OCI-LY7 (cell line): Measurements from ENCODE around the gene BRDT.

Experiments
- CTCF ChIP-seq: fragments of 200-600 bp; sonication (generic); conservative IDR thresholded peaks from 2 replicates; pipeline ENCODE4 v1.5.1; 2014; ENCODE audit warnings: mild to moderate bottlenecking, antibody characterized with exemption, low read length, moderate library complexity, mixed read lengths
- EZH2phosphoT487 ChIP-seq: fragments of 200-600 bp; sonication (generic); IDR thresholded peaks from 2 replicates; pipeline ENCODE4 v1.6.1; 2018; ENCODE audit warnings: low read depth, borderline replicate concordance, mild to moderate bottlenecking, mixed run types, antibody characterized with exemption, low read length, moderate library complexity, mixed read lengths

- TF ChIP-seq CTCF (no peak), EZH2phosphoT487 (no peak)
Observed at GRCh38 chr1:91948501-91949355, 473 bp upstream of the BRDT start.
